DMS 273 (cell line): ENCODE results near the gene SLC38A3.
A peak's percentile ranks its signal among the peaks of the same experiment; 100 is the strongest.

Source experiments
- DNase-seq: peaks from one replicate; lab custom pipeline; 2025; ENCODE audit not compliant: unreplicated experiment; lab: John Stamatoyannopoulos, UW

Gene SLC38A3

DNA sequence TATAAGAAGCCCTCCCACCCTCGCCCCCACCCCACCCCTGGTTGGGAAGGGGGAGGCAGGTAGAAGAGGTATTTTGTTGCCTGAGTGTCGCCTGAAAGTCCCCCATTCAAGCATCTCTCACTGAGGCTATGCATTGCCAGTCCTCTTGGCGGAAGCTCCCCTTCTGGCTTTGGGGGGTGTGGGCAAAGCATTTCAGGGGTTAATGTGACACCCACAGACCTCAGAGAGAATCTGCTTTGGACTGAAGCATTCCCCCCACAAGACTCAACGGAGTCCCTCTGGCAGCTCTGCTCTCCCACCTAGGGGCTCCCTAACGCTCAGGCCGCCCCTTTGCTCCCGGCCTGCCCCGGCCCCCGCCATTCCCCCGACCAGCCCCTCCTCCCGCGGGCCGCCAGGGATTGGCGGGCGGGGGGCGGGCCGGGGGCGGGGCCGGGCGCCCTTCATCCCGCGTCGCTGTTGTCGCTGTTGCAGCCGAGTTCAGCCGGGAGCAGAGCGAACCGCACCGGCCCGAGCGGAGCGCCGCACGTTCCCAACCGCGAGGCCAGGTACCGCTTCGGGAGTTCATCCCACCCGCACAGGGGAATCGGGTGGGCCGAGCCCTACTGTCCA is at the start of gene SLC38A3:
SLC38A3 (plus strand) TSS at position 468 of the 609 bp plus-strand sequence. CDS start 8,929 bp downstream, outside the sequence.
- peak; percentile 62 for DNase-seq

DNA sequence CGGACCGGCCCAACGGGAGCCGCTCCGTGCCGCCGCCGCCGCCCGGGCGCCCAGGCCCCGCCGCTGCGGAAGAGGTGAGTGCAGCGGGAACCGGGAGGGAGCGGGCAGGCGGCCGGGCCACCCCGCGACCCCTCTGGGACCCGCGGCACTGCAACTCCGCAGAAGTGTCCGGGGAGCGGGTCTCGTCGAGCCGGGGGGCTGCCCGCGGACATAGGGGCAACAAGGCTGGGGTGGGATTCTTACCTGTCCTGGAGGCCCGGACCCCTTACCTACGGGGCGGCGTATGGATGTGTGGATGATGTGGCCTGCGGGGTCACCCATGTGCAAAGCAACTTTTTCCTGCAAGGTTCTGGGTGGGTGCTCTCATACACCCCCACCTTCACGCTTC is 49.6 kb upstream of the SLC38A3 start:
- no peak for DNase-seq

DNA sequence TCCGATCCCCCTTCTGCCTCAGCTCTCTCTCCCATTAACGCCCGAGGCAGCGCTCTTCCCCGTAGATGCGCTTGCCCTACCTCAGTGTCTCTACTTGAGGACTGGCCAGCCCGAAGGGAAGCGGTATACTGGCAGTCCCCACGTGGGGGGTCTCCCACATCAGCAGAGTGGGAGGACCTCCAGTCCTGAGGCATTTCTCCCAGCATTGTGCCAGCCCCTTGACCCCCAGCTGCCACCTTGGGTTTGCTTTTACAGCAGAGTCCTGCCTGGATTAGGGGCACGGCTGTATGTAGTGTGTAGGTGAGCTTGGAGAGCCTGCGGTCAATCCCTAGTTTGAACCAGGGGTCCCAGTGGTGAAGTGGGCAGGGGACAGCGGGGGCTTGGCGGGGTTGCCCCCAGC is 49.2 kb upstream of the SLC38A3 start:
- no peak for DNase-seq

DNA sequence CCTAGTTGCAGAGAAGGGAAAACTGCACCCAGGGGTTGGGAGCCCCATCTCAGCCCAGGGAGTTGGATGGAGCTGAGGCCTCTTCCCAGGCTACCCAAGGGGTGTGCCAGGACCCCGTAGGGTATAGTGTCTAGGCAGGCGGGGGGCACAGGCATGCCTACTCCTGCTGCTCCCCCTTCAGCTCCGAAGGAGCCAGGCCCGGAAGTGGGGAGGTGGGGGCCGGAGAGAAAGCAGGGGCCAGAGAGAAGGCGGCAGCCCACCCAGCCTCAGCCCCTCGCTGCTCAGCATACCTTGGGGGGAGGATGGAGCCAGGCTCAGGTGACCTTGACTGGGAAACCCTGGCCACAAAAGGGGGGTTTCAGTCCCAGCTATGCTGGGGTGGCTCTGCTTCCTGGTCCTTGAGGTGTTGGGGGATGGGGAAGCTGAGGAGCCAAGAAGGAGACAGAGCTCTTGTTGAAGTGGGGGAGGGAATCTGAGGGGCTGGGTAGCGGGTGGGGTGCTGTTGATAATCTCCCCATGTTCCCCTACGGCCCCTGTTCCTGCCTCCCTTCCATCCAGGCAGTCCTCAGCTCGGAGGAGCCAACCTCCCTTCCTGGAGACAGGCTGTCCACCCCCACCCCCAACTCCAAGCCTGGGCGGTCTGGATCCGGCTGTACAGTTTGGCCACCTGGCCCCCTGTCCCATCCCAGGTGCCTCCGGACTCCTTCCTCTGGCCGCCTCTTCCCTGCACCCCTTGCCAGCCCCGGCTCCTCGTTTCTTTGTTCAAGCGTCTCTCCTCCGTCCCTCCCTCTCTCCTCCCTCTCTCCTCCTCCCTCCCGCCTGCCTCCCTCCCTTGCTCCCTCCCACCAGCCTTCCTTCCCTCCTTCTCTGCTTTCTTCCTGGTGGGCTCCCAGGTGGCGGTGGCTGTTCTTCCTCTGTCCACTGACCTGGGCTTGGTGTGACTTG is 48.2 kb upstream of the SLC38A3 start:
- no peak for DNase-seq

DNA sequence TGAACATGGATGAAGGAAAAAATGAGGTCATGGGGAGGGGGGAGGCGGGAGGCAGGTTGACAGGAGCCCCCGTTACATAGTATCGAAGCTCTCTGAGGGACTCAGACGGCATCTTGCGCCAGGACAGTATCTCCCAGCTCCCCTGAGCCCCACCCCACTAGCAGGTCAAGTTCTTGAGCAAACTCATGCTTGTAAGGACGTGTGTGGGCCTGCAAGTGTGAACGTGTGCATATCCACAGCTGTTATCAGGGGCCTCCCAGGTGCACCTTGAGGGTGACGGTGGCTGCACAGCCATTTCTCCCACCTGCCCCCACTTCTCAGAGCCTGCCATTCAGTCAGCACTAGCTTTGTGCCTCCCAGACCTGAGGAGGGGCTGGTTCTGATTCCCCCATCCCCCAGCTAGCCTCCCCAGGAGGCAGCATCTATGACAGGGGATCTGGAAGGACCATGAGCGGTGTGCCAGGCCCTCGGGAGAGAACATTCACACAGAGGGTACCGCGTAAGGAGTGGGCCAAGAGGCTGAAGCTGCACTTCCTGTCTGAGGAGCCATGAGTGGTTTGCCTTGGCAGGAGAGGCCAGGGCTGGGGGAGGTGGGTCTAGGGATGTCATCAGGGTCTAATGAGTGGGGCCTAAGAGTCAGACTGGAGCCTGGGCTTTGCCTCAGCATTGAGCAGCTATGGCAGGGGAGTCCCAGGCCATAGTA is 47.1 kb upstream of the SLC38A3 start:
- DNase-seq, result no peak

DNA sequence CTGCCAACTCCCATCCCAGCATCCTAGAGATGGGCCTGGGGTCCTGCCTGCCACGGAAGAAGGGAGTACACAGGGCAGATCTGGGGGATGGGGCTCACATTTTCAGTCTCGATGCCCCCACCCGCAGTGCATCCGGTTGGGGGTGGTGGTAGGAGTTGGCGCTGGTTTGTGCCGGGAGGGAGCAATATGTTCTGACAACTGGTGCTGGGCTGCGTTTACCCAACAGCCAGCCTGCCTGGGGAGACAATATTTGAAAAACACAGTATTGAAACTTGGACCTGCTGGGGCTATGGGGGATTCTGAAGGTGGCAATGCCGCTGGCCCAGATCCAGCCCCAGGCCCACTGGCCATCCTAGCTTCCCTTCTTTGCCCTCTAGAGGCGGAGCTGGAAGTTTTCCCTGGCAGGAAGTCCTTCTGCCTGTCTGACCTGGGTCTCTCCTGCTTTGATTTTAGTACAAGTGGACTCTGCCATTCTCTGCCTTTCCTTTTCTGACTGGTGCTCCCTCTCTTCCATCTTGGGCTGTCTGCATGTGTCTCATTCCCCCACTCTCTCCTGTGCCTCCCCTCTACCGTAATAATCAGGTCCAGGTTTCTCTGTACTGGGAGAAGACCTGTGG is 46.4 kb upstream of the SLC38A3 start:
- DNase-seq, result no peak

DNA sequence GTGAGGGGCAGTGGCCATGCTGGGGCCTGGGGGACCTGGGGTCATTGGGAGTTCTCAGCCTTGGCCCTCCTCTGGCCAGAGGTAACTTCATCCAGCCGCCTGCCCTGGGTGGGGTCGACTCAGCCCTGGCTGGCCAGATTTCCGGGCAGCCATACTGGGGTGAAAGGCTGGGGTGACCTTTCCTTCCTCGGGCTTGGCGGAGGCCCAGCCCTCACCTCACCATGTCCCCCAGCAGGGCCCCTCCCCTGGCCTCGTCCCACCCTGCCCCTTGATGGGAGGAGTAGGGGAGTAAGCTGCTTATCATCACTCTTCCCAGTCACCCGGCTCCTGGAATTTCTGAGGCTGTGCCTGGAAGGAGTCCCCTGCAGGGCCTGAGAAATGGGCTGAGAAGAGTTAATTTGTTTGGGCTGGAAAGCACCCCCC is 44.5 kb upstream of the SLC38A3 start:
- no peak for DNase-seq

DNA sequence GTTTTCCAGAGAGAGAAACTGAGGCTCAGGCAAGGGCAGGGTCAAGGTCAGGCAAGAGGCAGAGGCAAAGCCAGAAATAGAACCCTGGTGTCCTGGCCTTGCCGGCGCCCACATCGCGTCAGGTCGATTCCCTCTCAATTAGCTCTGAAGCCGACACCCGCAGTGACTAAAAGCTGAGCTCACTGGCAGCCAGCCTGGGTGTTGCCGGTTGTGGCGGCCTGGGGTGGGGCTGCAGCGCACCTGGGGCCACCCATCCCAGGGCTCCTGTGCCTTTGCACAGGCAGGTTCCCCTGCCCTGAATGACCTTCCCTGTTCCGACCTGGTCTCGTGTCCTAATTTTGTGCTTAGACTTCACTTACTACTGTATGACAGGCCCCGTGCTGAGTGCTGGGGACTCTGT is 43.8 kb upstream of the SLC38A3 start:
- no peak for DNase-seq

DNA sequence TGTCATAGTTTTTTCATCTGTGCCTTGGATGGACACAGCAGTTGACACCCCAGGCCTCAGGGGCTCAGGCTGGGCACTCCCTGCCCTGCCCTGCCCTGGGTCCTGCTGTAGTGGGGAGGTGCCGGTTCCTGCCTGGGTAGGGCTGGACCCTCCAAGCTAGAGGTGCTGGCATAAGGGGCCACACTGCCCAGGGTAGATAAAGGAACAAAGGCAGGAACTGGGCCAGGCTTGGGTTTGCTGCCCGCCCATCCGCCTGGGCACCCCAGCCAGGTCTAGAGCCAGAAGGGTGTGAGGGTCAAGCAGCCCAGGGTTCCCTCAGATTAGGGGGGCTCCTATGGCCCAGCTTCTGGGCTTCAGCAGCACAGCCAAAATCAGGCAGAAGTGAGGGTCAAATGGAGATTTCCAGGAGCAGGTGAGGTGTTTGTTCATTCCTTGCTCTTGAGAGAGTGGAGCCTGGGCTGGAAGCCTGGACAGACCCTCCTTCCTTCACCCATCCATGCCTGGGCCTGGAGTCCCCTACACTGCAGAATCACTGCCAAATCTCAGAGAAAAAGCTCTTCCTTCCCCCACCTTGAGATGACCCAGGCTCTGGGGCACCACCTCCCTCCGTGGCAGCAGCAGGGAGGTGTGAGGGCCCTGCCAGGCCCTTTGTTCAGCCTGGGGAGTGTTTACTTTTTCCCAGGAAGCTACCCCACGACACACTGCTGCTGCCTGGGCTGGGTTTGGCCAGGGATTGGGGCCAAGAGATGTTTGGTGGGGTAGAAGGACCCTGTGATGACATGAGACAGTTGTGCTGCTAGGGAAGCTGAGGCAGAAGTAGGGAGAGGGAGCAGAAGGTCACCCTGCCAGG is 42.8 kb upstream of the SLC38A3 start:
- no peak for DNase-seq

DNA sequence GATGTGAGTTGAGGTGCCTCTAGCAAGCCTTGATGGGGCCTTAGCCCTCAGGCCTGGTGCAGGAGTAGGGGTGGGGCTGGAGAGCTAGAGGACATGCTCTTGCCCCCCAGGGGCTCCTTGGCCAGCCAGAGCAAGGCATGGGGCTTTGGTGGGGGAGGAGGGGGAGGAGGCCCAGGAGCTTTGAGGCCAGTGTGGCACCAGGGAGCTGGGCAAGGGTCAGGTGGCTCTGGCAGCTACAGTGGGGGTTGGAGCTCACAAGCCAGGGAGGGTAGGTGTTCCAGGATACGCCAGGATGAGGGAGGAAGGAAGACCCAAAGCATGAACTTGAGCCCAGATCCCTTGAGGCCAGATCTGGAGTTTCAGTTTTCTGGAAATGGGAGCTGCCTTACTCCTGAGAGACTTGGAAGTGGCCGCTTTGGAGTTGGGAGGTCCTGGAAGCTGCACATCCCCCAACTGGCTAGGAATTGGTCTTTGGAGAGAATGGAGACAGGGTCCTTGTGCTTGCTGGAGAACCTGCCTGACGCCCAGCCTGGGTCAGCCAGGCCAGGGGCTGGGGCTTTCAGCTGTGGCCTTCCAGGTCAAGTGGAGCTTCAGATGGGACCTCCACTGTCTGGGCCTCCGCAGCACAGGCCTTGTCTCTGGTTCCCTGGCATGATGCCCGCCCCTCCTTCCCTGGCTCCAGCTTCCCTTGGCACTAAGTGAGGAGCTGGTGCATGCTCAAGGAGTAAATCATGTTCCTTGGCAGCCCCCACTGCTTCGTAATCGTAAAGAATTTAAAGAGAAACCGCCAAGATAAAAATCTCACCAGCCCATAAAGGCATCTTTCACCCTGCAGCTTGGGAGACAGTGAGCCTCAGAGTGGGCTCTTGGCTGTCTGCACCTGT is 41.3 kb upstream of the SLC38A3 start:
- DNase-seq, result peak; percentile 39

DNA sequence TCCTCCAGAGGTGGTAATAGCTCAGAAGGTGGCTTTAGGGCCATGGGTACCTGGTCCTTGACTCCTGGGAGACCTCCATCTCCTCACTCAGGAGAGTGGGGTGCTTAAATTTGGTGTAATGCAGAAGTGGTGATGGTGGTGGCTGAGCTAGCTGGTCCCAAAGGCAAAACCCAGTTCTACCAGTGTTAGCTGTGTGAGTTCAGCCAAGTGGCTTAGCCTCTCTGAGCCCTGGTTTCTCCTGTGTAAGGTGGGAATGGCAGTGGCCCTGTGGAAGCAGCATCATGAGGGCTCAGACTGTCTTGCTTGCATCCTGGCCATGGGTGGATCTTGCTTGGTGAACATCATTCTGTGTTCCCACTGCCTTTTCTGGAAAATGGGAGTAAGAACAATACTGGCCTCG is 40.6 kb upstream of the SLC38A3 start:
- DNase-seq, result no peak

DNA sequence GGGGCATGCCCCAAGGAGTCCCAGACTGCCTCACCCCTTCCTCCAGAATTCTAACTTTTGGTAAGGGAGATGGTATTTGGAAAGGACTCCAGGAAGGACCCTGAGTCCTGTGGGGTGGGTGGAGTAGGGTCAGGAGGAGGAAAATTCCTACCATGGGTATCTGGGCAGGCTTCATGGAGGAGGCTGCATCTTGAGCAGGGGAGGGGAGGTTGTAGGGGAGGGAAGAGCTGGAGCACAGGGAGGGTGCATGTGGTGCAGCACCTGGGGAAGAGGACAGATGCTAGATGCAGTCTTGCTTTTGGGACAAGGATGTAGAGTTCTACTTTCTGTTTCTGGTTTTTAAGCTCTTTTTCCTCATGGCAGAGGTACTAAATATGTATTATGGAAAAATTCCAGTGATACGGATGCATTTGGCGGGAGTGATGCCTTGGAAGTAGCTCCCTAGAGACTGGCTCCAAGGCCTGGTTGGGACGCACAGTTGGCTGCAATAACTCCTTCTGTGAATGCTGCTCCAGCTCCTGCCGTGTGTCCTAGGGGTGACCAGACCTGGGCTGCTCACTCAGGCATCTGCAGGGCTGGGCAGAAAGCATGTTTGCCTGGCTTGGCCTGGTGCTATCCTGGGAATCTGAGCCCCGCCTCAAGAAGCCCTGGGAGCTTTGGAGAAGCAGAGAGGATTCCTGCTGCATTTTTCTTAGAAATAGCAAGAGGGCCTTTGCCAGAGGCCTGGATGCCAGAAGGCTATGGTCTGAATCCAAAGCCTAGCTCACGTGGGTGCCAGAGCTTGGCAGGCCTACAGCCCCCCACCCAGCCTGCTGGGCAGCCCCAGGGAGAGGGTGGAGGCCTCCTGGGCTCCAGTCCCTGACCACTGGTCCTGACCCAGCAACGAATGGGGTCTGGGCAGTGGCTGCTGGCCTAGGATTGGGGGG is 39.8 kb upstream of the SLC38A3 start:
- no peak for DNase-seq

DNA sequence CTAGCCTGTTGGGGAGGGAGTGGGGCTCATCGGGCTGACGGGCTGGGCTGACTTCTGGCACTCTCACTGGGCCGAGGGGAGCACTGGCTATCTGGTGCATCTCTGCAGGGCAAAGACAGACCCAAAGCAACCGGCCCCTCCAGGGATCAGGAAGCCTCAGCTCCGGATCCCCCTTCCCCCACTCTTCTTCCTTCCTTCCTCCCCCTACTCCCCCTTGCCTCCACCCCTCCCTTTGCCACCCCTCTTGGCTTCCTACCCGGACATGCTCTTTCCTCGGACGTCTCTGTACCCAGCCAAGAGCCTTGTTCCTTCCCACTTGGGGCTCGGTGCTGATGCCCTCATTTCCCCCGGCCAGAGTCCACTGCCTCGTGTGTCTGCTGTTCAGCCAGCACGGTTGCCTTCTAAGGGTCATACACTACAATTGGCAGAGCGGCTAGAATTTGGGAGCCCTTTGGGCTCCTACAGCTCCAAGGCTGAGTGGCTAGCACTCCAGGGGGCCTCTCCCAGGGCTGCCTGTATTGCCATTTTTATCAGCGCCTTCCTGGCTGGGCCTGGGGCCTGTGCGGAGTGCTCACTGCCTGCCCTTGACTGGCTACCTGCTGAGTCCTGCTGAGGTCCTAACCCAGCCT is 39.0 kb upstream of the SLC38A3 start:
- no peak for DNase-seq

DNA sequence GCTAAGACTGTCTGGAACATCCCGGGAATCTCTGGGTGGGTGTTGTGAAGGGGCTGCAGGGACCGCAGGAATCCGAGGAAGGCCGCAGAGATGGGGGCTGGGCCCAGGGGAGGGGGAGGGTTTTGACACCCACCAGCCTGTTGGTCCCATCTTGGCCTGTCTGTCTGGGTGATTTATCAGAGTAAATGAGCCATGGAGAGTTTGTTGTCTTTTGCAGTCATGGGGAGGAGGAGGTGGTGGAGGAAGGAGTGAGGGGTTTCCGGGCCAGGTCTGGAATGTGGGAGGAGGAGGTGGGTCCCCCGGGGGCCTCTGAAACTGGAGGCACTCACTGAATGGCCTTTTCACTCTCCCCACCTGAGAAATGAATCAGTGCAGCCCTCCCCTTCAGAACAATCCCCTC is 38.5 kb upstream of the SLC38A3 start:
- no peak for DNase-seq

DNA sequence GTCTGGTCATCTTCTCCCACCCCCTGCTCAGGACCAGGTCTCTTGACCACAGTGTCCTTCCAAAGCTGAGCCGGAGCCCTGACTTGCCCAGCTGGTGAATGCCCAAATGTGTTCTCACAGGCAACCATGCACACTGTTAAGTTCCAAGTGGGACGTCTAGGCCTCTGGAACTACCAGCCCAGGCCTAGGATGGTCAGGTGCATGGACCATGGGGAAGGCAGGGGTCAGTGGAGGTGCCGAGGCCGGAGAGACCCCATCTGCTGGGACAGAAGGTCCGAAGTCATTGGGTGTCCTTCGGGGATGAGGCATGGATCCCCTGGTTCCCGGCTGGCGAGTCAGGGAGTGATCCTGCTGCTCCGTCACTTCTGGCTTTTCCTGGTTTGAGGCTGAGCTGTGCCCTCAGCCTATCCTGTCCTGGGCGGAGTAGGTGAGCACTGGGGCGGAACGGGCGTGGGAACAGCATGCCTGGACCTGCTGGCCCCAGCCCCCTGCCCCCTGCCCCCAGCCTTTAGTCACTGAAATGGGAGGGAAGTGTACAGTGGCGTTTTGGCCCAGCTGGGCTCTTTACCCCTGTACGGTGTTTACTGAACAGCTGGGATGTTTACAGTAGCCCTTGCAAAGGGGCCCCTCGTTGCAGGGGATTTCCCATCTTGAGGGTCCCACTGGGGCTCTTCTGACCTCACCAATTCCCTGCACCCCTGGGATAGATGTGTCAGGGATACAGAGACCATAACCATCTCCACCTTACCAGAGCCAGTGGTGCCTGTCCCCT is 37.8 kb upstream of the SLC38A3 start:
- no peak for DNase-seq

DNA sequence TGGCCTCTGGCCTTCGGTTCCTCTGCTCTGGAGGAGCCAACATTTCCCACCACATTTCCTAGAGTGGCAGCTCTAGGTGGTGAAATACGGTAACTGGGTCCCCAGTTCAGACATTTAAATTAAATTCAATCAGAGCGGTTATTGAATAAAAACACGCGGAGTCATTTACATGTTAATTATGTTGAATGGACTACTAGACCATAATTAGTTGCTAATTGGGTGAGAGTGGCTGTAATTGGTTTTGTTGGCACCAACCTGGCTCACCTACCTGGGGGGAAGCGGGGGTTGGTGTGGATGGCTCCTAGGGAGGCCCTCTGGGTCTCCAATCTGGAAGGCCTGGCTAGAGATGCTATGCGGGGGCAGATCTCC is 37.2 kb upstream of the SLC38A3 start:
- no peak for DNase-seq

DNA sequence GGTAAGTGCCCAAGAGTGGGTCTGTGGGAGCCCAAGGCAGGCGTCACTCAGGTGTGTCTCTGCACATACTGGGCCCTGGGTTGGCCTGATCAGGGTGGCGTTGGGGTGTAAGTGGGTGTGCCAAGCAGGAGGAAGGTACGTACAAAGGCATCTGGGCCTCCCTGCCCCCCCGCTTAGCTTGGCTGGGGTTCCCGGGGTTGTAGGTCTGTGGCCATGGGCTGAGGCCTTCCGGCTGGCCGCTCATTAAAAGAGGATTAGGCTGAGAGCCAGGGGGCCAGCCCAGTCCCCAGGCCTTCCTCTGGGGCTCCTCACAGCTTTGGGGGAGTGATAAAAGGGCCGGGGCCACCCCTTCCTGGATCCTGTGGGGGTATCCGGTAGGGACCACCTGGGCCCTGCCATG is 36.7 kb upstream of the SLC38A3 start:
- DNase-seq, result no peak
